Endodermal cell (in vitro differentiated cells): Measurements from ENCODE around the gene SLC22A5. TPM values are rescaled to one million over a fixed set of nuclear protein-coding genes. Genes with fewer than 3 reads are reported as not detected.

Source experiments
- DNase-seq: peaks from one replicate; pipeline ENCODE4 v3.0.0-alpha.2; 2017
- H3K27ac ChIP-seq: 2 replicates; pipeline ENCODE4 v1.5.1; 2013; ENCODE audit warnings: mild to moderate bottlenecking, low read depth, low read length, moderate library complexity
- H3K27me3 ChIP-seq: 2 replicates; pipeline ENCODE4 v1.6.1; 2013; ENCODE audit warnings: mild to moderate bottlenecking, low read length, moderate library complexity; ENCODE audit not compliant: insufficient read depth, control insufficient read depth, poor library complexity, severe bottlenecking
- H3K36me3 ChIP-seq: 2 replicates; pipeline ENCODE4 v1.7.0; 2013; ENCODE audit warnings: mild to moderate bottlenecking, low read length, moderate library complexity; ENCODE audit not compliant: control insufficient read depth, insufficient read depth
- H3K4me1 ChIP-seq: one replicate; pipeline ENCODE4 v1.7.0; 2013; ENCODE audit warnings: low read length; ENCODE audit not compliant: control insufficient read depth, insufficient read depth
- H3K4me3 ChIP-seq: 2 replicates; pipeline ENCODE4 v1.5.1; 2013; ENCODE audit warnings: mild to moderate bottlenecking, low read length, moderate library complexity
- H3K9ac ChIP-seq: 2 replicates; pipeline ENCODE4 v1.6.1; 2013; ENCODE audit warnings: mild to moderate bottlenecking, low read length, moderate library complexity; ENCODE audit not compliant: poor library complexity, severe bottlenecking; ENCODE audit errors: extremely low read depth
- H3K9me3 ChIP-seq: 2 replicates; pipeline ENCODE4 v1.6.1; 2013; ENCODE audit warnings: mild to moderate bottlenecking, low read length, moderate library complexity; ENCODE audit not compliant: control insufficient read depth
- H3K27ac Mint-ChIP-seq: 2 replicates; pipeline ENCODE4 v1.8.0; 2020; ENCODE audit warnings: mixed read lengths
- H3K27me3 Mint-ChIP-seq: 2 replicates; pipeline ENCODE4 v1.8.0; 2021; ENCODE audit warnings: mild to moderate bottlenecking, mixed read lengths; ENCODE audit not compliant: insufficient read depth
- H3K36me3 Mint-ChIP-seq: 2 replicates; pipeline ENCODE4 v1.8.0; 2020; ENCODE audit warnings: low read depth, mixed read lengths
- H3K4me1 Mint-ChIP-seq: 2 replicates; pipeline ENCODE4 v1.8.0; 2020; ENCODE audit warnings: mixed read lengths
- H3K4me3 Mint-ChIP-seq: 2 replicates; pipeline ENCODE4 v1.8.0; 2020; ENCODE audit warnings: mild to moderate bottlenecking, moderate library complexity, mixed read lengths
- H3K9me3 Mint-ChIP-seq: 2 replicates; pipeline ENCODE4 v1.8.0; 2020; ENCODE audit warnings: mild to moderate bottlenecking, mixed read lengths
- WGBS, 2 experiments: methylation state at CpG; one replicate each; pipeline versions ENCODE4 v1.1.5 to v1.1.7; 2013; ENCODE audit warnings: missing lambda C conversion rate in 2 of 2, mixed read lengths in 1 of 2; ENCODE audit not compliant: insufficient coverage in 1 of 2, insufficient read length in 1 of 2; 5-methylcytosine and 5-hydroxymethylcytosine counted together
- long read RNA-seq, 4 experiments: library from polyadenylated mRNA in 2 of 4; library from RNA in 1 of 4; library from capped mRNA in 1 of 4; stranded (forward) in 3 of 4; unstranded in 1 of 4; transcript quantifications; one replicate each; pipeline ENCODE4 v2.0.0, GENCODE V29; 2020 to 2021; ENCODE audit warnings: inconsistent platforms in 1 of 4
- polyA plus RNA-seq, 2 experiments: library from polyadenylated mRNA; stranded (reverse); fragments of 50-300 nt; gene quantifications; one replicate each; pipeline ENCODE4 v1.2.3, GENCODE V29; 2013
- total RNA-seq, 2 donors: library from RNA; stranded (reverse); fragmentation: NEBNext Ultra II Directional in 1 of 2; extraction: Animal tissue kit (Norgen Biotek cat#: 25700) in 1 of 2; gene quantifications; 2 replicates in 1 of 2; 3 replicates in 1 of 2; pipeline ENCODE4 v1.2.1, GENCODE V29; 2021
- TF ChIP-seq, protein P1 (sequence below): fragments of 200-600 bp; sonication (generic); conservative IDR thresholded peaks from 2 replicates; pipeline ENCODE4 v1.5.0; 2021; ENCODE audit warnings: antibody characterized with exemption, mild to moderate bottlenecking

SLC22A5 gene
- total RNA-seq: 1 to 10 TPM; 4.9 to 8.2 TPM
- 2.2 TPM for polyA plus RNA-seq (2013, experiment 1 of 2)
- polyA plus RNA-seq (2013, experiment 2 of 2): 2.2 TPM
- long read RNA-seq, experiment 1, partial matches to known transcripts: 0 of 2 reads
- long read RNA-seq, experiment 1, other reads (novel, unspliced or antisense): 0 of 2 reads
- long read RNA-seq, experiment 2, partial matches to known transcripts: 0 of 10 reads
- long read RNA-seq, experiment 2, other reads (novel, unspliced or antisense): 8 of 10 reads
- long read RNA-seq, experiment 3, transcript SLC22A5-201 (10 exons, 3,237 nt): major isoform, 14 of 22 reads
- long read RNA-seq, experiment 3, partial matches to known transcripts: 2 of 22 reads
- long read RNA-seq, experiment 3, other reads (novel, unspliced or antisense): 6 of 22 reads
- long read RNA-seq, experiment 4: 0 reads

DNA sequence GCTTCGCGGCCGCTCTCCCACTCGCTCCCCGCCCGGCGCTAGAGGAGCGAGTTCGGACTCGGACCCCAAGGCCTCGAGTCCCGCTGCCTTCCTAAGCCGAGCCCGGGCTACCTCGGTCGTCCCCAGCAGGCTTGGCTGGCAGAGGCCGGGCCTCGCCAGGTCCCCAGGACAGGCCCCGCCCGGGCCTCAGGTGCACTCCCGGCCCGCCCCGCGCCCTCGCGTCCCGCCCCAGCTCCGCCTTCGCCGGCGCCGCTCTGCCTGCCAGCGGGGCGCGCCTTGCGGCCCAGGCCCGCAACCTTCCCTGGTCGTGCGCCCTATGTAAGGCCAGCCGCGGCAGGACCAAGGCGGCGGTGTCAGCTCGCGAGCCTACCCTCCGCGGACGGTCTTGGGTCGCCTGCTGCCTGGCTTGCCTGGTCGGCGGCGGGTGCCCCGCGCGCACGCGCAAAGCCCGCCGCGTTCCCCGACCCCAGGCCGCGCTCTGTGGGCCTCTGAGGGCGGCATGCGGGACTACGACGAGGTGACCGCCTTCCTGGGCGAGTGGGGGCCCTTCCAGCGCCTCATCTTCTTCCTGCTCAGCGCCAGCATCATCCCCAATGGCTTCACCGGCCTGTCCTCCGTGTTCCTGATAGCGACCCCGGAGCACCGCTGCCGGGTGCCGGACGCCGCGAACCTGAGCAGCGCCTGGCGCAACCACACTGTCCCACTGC, at the start of gene SLC22A5:
Gene SLC22A5, plus strand, starts transcription at position 237 of the 707 bp plus-strand sequence. Its CDS starts 263 bp downstream, at position 500.
- DNase-seq: peak; percentile 94
- peak within 1 kb of the TSS; percentile 64 for H3K27ac Mint-ChIP-seq
- H3K9ac ChIP-seq: peak within 1 kb of the TSS; percentile 55
- H3K27ac ChIP-seq: no peak within 1 kb of the TSS
- no peaks in the 10 kb centered on the region for H3K36me3 ChIP-seq
- peak within 1 kb of the TSS; percentile 69 for H3K4me3 Mint-ChIP-seq
- peaks cover 15% of the 10 kb centered on the region for H3K27me3 Mint-ChIP-seq
- H3K9me3 Mint-ChIP-seq: no peaks in the 10 kb centered on the region
- peaks cover 22% of the 10 kb centered on the region for H3K27me3 ChIP-seq
- TF ChIP-seq, protein P1, sequence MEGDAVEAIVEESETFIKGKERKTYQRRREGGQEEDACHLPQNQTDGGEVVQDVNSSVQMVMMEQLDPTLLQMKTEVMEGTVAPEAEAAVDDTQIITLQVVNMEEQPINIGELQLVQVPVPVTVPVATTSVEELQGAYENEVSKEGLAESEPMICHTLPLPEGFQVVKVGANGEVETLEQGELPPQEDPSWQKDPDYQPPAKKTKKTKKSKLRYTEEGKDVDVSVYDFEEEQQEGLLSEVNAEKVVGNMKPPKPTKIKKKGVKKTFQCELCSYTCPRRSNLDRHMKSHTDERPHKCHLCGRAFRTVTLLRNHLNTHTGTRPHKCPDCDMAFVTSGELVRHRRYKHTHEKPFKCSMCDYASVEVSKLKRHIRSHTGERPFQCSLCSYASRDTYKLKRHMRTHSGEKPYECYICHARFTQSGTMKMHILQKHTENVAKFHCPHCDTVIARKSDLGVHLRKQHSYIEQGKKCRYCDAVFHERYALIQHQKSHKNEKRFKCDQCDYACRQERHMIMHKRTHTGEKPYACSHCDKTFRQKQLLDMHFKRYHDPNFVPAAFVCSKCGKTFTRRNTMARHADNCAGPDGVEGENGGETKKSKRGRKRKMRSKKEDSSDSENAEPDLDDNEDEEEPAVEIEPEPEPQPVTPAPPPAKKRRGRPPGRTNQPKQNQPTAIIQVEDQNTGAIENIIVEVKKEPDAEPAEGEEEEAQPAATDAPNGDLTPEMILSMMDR: no peak
- peak within 1 kb of the TSS; percentile 83 for H3K4me3 ChIP-seq
- H3K9me3 ChIP-seq: no peaks in the 10 kb centered on the region
- 0% methylated on average over 22 to 83 of the region's 83 CpGs for WGBS, 2 experiments
- H3K36me3 Mint-ChIP-seq: no peaks in the 10 kb centered on the region
- H3K4me1 Mint-ChIP-seq: peaks cover 19% of the 10 kb centered on the region
- peaks cover 6% of the 10 kb centered on the region for H3K4me1 ChIP-seq

DNA sequence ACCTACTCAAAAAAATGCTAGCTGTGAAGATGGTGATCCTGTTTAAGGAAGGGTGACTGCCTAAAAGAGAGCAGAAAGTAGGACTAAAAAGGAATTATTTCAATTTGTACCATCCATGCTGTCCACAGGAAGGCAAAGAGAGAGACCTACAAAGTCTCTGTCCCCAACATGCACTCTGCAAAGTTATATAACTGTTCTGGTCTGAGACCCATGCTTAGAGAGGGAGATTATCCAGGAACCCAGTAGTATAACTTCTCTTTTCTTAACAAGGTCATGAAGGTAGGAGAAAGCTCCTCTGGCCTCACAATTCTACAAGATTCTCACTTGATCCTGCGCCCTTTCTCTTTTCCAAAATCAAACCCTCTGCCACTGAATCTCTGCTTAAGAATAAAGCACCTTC, 49.5 kb upstream of the SLC22A5 start:
- Histone ChIP-seq H3K9ac (no peak overlapping the region), H3K36me3 (no peaks in the 10 kb centered on the region), H3K9me3 (no peaks in the 10 kb centered on the region), H3K27me3 (no peaks in the 10 kb centered on the region), H3K27ac (no peak overlapping the region), H3K4me1 (peaks cover 14% of the 10 kb centered on the region), H3K4me3 (no peak overlapping the region)
- Mint-ChIP-seq H3K4me1 (peaks cover 14% of the 10 kb centered on the region), H3K27me3 (no peaks in the 10 kb centered on the region), H3K4me3 (no peak overlapping the region), H3K27ac (no peak overlapping the region), H3K36me3 (no peaks in the 10 kb centered on the region), H3K9me3 (no peaks in the 10 kb centered on the region)
- TF ChIP-seq, protein P1: no peak
- 90 to 91% methylated on average over 1 of the region's 1 CpG for WGBS, 2 experiments
- DNase-seq: no peak

DNA sequence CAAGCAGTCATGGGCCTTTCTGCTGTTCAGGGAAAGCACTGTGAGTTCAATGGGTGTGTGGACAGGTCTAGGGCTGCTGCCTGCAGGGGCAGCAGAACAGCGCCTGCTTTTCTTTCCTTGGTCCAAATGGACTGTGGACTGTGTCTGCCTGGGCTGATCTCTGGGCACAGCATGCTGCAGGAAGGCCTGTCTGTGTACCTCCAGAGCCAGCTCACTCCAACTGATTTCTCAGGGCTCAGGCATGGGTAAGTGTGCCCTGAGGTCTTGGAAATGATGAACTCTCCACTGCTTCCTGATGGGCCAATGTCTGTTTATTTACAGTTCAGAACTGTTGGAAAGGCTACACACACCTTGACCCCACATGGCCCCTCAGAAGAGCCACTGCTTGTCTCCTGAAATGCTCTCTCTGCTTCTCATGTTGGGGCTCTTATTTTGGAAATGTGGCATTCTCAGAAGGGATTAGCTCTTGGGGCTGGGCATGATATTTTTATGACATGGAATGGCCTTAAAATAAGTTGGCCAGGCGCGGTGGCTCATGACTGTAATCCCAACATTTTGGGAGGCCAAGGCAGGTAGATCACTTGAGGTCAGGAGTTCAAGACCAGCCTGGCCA, 48.3 kb upstream of the SLC22A5 start:
- Mint-ChIP-seq H3K27ac (peak overlapping the region; percentile 18), H3K36me3 (no peaks in the 10 kb centered on the region), H3K9me3 (no peaks in the 10 kb centered on the region), H3K4me1 (peaks cover 14% of the 10 kb centered on the region), H3K27me3 (no peaks in the 10 kb centered on the region), H3K4me3 (no peak overlapping the region)
- Histone ChIP-seq H3K9ac (no peak overlapping the region), H3K27ac (no peak overlapping the region), H3K36me3 (no peaks in the 10 kb centered on the region), H3K9me3 (no peaks in the 10 kb centered on the region), H3K27me3 (no peaks in the 10 kb centered on the region), H3K4me1 (peaks cover 14% of the 10 kb centered on the region), H3K4me3 (no peak overlapping the region)
- DNase-seq: no peak
- TF ChIP-seq, protein P1: peak; percentile 37
- 94 to 100% methylated on average over 3 of the region's 3 CpGs for WGBS, 2 experiments
